ENCODE results near the gene CD33. TPM values are rescaled to one million over a fixed set of nuclear protein-coding genes. Genes with fewer than 3 reads are reported as not detected.

The CD33 gene
- total RNA-seq, 1 experiment from 2014 or later, result 0.31 TPM

DNA sequence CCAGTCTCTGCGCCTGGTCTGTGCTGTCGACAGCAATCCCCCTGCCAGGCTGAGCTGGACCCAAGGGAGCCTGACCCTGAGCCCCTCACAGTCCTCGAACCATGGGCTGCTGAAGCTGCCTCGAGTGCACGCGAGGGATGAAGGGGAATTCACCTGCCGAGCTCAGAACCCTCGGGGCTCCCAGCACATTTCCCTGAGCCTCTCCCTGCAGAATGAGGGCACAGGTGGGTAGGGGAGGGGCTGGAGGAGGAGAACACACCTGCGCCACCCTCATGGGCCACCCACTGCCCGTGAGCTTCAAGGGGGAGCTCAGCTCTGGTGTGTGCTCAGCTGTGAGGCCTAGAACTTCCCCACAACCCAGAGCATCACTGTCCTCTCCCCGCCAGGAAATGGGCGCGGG lies 38.6 kb upstream of the CD33 start:
- no peaks in the 10 kb centered on the region for H3K9me3 Mint-ChIP-seq
- ATAC-seq (no peak), DNase-seq (ENCODE audit: low spot score) (no peak)
- H3K4me1 Mint-ChIP-seq, result 0 out of 2 replicates have a peak, but pooled peaks cover 4% of the 10 kb centered on the region
- ChIA-PET POLR2A (no interaction called here), CTCF (interaction anchor here (0.8 to 1.5 kb wide), 3 partner anchors 24 to 73 kb away, joined by 3 to 5 read pairs (median 4); no protein-coding TSS in a partner anchor)
- TF ChIP-seq, protein P1, sequence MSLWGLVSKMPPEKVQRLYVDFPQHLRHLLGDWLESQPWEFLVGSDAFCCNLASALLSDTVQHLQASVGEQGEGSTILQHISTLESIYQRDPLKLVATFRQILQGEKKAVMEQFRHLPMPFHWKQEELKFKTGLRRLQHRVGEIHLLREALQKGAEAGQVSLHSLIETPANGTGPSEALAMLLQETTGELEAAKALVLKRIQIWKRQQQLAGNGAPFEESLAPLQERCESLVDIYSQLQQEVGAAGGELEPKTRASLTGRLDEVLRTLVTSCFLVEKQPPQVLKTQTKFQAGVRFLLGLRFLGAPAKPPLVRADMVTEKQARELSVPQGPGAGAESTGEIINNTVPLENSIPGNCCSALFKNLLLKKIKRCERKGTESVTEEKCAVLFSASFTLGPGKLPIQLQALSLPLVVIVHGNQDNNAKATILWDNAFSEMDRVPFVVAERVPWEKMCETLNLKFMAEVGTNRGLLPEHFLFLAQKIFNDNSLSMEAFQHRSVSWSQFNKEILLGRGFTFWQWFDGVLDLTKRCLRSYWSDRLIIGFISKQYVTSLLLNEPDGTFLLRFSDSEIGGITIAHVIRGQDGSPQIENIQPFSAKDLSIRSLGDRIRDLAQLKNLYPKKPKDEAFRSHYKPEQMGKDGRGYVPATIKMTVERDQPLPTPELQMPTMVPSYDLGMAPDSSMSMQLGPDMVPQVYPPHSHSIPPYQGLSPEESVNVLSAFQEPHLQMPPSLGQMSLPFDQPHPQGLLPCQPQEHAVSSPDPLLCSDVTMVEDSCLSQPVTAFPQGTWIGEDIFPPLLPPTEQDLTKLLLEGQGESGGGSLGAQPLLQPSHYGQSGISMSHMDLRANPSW (CRISPR knock-in tag; conservative IDR thresholded peaks at IDR 0.05; ENCODE audit: low read depth), result no peak
- no peak for TF ChIP-seq PRRX2 (CRISPR knock-in tag; IDR thresholded peaks at IDR 0.05)
- TF ChIP-seq, protein P2, sequence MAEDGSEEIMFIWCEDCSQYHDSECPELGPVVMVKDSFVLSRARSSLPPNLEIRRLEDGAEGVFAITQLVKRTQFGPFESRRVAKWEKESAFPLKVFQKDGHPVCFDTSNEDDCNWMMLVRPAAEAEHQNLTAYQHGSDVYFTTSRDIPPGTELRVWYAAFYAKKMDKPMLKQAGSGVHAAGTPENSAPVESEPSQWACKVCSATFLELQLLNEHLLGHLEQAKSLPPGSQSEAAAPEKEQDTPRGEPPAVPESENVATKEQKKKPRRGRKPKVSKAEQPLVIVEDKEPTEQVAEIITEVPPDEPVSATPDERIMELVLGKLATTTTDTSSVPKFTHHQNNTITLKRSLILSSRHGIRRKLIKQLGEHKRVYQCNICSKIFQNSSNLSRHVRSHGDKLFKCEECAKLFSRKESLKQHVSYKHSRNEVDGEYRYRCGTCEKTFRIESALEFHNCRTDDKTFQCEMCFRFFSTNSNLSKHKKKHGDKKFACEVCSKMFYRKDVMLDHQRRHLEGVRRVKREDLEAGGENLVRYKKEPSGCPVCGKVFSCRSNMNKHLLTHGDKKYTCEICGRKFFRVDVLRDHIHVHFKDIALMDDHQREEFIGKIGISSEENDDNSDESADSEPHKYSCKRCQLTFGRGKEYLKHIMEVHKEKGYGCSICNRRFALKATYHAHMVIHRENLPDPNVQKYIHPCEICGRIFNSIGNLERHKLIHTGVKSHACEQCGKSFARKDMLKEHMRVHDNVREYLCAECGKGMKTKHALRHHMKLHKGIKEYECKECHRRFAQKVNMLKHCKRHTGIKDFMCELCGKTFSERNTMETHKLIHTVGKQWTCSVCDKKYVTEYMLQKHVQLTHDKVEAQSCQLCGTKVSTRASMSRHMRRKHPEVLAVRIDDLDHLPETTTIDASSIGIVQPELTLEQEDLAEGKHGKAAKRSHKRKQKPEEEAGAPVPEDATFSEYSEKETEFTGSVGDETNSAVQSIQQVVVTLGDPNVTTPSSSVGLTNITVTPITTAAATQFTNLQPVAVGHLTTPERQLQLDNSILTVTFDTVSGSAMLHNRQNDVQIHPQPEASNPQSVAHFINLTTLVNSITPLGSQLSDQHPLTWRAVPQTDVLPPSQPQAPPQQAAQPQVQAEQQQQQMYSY (CRISPR knock-in tag; IDR thresholded peaks at IDR 0.05), result no peak
- TF ChIP-seq ZNF416 (CRISPR knock-in tag; IDR thresholded peaks at IDR 0.05), result no peak
- TF ChIP-seq, protein P3, sequence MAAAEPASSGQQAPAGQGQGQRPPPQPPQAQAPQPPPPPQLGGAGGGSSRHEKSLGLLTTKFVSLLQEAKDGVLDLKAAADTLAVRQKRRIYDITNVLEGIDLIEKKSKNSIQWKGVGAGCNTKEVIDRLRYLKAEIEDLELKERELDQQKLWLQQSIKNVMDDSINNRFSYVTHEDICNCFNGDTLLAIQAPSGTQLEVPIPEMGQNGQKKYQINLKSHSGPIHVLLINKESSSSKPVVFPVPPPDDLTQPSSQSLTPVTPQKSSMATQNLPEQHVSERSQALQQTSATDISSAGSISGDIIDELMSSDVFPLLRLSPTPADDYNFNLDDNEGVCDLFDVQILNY (CRISPR knock-in tag; IDR thresholded peaks at IDR 0.05), result no peak
- TF ChIP-seq, protein P4, sequence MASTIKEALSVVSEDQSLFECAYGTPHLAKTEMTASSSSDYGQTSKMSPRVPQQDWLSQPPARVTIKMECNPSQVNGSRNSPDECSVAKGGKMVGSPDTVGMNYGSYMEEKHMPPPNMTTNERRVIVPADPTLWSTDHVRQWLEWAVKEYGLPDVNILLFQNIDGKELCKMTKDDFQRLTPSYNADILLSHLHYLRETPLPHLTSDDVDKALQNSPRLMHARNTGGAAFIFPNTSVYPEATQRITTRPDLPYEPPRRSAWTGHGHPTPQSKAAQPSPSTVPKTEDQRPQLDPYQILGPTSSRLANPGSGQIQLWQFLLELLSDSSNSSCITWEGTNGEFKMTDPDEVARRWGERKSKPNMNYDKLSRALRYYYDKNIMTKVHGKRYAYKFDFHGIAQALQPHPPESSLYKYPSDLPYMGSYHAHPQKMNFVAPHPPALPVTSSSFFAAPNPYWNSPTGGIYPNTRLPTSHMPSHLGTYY (CRISPR knock-in tag; IDR thresholded peaks at IDR 0.05), result no peak
- TF ChIP-seq IRF2 (CRISPR knock-in tag; IDR thresholded peaks at IDR 0.05; ENCODE audit: borderline replicate concordance, low read depth), result no peak
- TF ChIP-seq, protein P5, sequence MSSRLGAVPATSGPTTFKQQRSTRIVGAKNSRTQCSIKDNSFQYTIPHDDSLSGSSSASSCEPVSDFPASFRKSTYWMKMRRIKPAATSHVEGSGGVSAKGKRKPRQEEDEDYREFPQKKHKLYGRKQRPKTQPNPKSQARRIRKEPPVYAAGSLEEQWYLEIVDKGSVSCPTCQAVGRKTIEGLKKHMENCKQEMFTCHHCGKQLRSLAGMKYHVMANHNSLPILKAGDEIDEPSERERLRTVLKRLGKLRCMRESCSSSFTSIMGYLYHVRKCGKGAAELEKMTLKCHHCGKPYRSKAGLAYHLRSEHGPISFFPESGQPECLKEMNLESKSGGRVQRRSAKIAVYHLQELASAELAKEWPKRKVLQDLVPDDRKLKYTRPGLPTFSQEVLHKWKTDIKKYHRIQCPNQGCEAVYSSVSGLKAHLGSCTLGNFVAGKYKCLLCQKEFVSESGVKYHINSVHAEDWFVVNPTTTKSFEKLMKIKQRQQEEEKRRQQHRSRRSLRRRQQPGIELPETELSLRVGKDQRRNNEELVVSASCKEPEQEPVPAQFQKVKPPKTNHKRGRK (CRISPR knock-in tag; IDR thresholded peaks at IDR 0.05; ENCODE audit: borderline replicate concordance), result no peak
- TF ChIP-seq, protein P6, sequence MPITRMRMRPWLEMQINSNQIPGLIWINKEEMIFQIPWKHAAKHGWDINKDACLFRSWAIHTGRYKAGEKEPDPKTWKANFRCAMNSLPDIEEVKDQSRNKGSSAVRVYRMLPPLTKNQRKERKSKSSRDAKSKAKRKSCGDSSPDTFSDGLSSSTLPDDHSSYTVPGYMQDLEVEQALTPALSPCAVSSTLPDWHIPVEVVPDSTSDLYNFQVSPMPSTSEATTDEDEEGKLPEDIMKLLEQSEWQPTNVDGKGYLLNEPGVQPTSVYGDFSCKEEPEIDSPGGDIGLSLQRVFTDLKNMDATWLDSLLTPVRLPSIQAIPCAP (CRISPR knock-in tag; IDR thresholded peaks at IDR 0.05), result no peak
- no peak for TF ChIP-seq RELA (CRISPR knock-in tag; IDR thresholded peaks at IDR 0.05; ENCODE audit: borderline replicate concordance)
- no peak for TF ChIP-seq SMAD3 (CRISPR knock-in tag; IDR thresholded peaks at IDR 0.05; ENCODE audit: borderline replicate concordance)
- no peak for TF ChIP-seq ZNF263 (CRISPR knock-in tag; IDR thresholded peaks at IDR 0.05; ENCODE audit: low read depth)
- no peak overlapping the region for H3K27ac Mint-ChIP-seq
- H3K27me3 Mint-ChIP-seq (ENCODE audit: low read depth), result peaks cover 39% of the 10 kb centered on the region
- no peaks in the 10 kb centered on the region for H3K36me3 Mint-ChIP-seq
- no peak overlapping the region for H3K4me3 Mint-ChIP-seq
